ENCODE measurements around the gene SDHAF2. TPM values are rescaled to one million over a fixed set of nuclear protein-coding genes. Genes with fewer than 3 reads are reported as not detected.

SDHAF2 gene
- total RNA-seq, 1 experiment from 2014 or later = 19.5 TPM

GRCh38 chr11:61489833-61490721, 60.2 kb downstream of the SDHAF2 start:
- DNase-seq (ENCODE audit: low spot score) = no peak

GRCh38 chr11:61491736-61492395, 61.9 kb downstream of the SDHAF2 start:
- DNase-seq (ENCODE audit: low spot score) = no peak
- in situ Hi-C loops (cut with HindIII; ENCODE audit: low sequenced_read_pairs) = no loop called here

More at GRCh38 chr11:61489833-61490721, 60.2 kb downstream of the SDHAF2 start:
- in situ Hi-C loops (cut with HindIII; ENCODE audit: low sequenced_read_pairs) = no loop called here

- DNase-seq (ENCODE audit: low spot score) = no peak
- in situ Hi-C loops (cut with HindIII; ENCODE audit: low sequenced_read_pairs) = no loop called here
Measured at GRCh38 chr11:61494381-61494961, 64.5 kb downstream of the SDHAF2 start.

DNA sequence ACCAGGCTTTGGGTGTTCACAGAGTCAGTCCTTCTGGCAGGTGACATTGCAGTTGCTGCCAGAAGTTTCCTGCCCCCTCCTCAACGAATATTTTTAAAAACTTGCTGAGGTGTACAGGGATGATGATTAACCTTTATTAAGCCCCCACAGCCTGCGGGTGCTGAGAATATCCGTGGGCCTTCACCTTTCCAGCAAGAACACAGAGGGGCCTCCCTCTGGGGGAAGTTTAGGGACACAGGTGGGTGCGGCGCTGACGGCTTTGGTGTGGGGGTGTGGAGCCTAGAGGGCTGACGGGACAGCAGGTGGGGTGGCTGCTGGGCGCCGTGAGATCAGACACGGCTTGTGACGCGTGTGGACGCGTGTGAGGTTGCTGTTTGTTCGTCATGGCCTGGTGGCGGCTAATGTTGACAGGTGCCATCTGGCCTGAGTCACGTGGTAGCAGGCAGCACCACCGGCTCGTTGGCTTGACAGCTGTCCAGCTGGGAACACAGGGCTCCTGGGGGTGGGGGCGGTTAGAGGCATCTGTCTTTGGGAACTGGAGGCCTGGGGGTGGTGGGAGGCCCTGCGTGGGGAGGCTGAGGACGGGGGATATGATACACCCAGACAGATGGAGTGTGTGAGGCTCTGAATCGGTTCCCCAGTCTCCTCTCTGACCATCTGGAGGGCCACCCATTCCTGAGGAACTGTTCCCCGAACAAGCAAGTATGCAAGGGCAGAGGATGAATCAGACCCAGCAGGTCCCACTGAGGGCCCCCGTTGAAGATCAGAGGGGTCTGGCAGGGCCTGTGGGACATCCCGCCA, 66.1 kb downstream of the SDHAF2 start:
- in situ Hi-C loops (cut with HindIII; ENCODE audit: low sequenced_read_pairs) = no loop called here
- DNase-seq (ENCODE audit: low spot score) = peak; percentile 71

Other genes with a start within 250 kb of the SDHAF2 start
- not detected in 2 replicates for gene PGA3, start 226.6 kb upstream of the SDHAF2 start, total RNA-seq (2014; rRNA removed; shearing (Covaris generic))
- gene PGA4, start 207.8 kb upstream of the SDHAF2 start, total RNA-seq (2014; rRNA removed; shearing (Covaris generic)) = not detected in 2 replicates
- gene PGA5, start 188.9 kb upstream of the SDHAF2 start, total RNA-seq (2014; rRNA removed; shearing (Covaris generic)) = not detected in 2 replicates
- 7.3 and 9.5 TPM in 2 replicates for gene VWCE, start 134.8 kb upstream of the SDHAF2 start, total RNA-seq (2014; rRNA removed; shearing (Covaris generic))
- 319 and 332 TPM in 2 replicates for gene DDB1, start 97.0 kb upstream of the SDHAF2 start, total RNA-seq (2014; rRNA removed; shearing (Covaris generic))
- gene TKFC, start 96.9 kb upstream of the SDHAF2 start, total RNA-seq (2014; rRNA removed; shearing (Covaris generic)) = 22.8 and 36.1 TPM in 2 replicates
- gene CYB561A3, start 68.2 kb upstream of the SDHAF2 start, total RNA-seq (2014; rRNA removed; shearing (Covaris generic)) = 19.0 and 20.4 TPM in 2 replicates
- 16.7 and 18.1 TPM in 2 replicates for gene TMEM138, start 67.8 kb upstream of the SDHAF2 start, total RNA-seq (2014; rRNA removed; shearing (Covaris generic))
- not detected in 2 replicates for gene TMEM216, start 37.5 kb upstream of the SDHAF2 start, total RNA-seq (2014; rRNA removed; shearing (Covaris generic))
- 29.5 and 39.1 TPM in 2 replicates for gene CPSF7, start 149 bp upstream of the SDHAF2 start, total RNA-seq (2014; rRNA removed; shearing (Covaris generic))
- 2.5 and 4.6 TPM in 2 replicates for gene LRRC10B, start 78.6 kb downstream of the SDHAF2 start, total RNA-seq (2014; rRNA removed; shearing (Covaris generic))
- gene SYT7, start 151.0 kb downstream of the SDHAF2 start, total RNA-seq (2014; rRNA removed; shearing (Covaris generic)) = 1.6 and 3.4 TPM in 2 replicates